RWPE1 (cell line): Measurements from ENCODE around the gene GPSM1.
"Not testable (repeated sequence)": the region's sequence is repeated elsewhere in the genome, so short reads cannot be mapped to it uniquely, and the experiment has no call there.

ENCODE experiments used
- CTCF ChIA-PET: fragments of 350-600 bp; sonication (Branson Sonifier 250); formaldehyde crosslinking; extraction: SDS; loops from one replicate; lab custom pipeline; 2021; lab: Yijun Ruan, JAX
- POLR2A ChIA-PET: fragments of 400-600 bp; formaldehyde crosslinking; extraction: SDS; loops from one replicate; lab custom pipeline; 2020; ENCODE audit warnings: antibody characterized with exemption; ENCODE audit not compliant: low non-redundant PET; lab: Yijun Ruan, JAX
- DNase-seq: peaks from one replicate; pipeline ENCODE4 v3.0.0; 2012; ENCODE audit warnings: low spot score
- H3K27ac ChIP-seq: fragments of 450-650 bp; 2 replicates; pipeline ENCODE4 v1.5.1; 2017
- CTCF ChIP-seq: fragments of 450-650 bp; conservative IDR thresholded peaks from 2 replicates; pipeline ENCODE4 v1.5.1; 2017; ENCODE audit warnings: low read depth, mild to moderate bottlenecking

The GPSM1 gene

GRCh38 chr9:136346157-136346481, 18.8 kb downstream of the GPSM1 start:
- CTCF ChIA-PET: interaction anchor here (0.6 to 3.0 kb wide), 14 partner anchors 10 to 209 kb away, joined by 3 to 23 read pairs (median 3); partner anchors contain the start of gene DNLZ
- DNase-seq: no peak
- peak overlapping the region; percentile 84 for H3K27ac ChIP-seq
- POLR2A ChIA-PET: interaction anchor here (0.5 to 2.2 kb wide), 2 partner anchors 17 to 33 kb away, joined by 3 to 12 read pairs; no protein-coding TSS in a partner anchor
- no peak; the same call in 1 of the 2 replicates for TF ChIP-seq CTCF

- ChIA-PET POLR2A (no interaction called here), CTCF (interaction anchor here (3.0 kb wide), 1 partner anchor 16 kb away, joined by 23 read pairs; the partner anchor contains the start of gene DNLZ)
- no peak for TF ChIP-seq CTCF
- DNase-seq: no peak
- peak overlapping the region; percentile 84 for H3K27ac ChIP-seq
These were observed 19.7 kb downstream of the GPSM1 start for GRCh38 chr9:136346927-136347465.

- peak overlapping the region; percentile 16 for H3K27ac ChIP-seq
- POLR2A ChIA-PET: no interaction called here
- CTCF ChIA-PET: interaction anchor here (3.0 kb wide), 1 partner anchor 15 kb away, joined by 23 read pairs; the partner anchor contains the start of gene DNLZ
- no peak for DNase-seq
- no peak for TF ChIP-seq CTCF
These were observed 20.3 kb downstream of the GPSM1 start for GRCh38 chr9:136347472-136348256.

GRCh38 chr9:136348691-136349090, 21.4 kb downstream of the GPSM1 start:
- no peak for DNase-seq
- CTCF ChIA-PET: no interaction called here
- POLR2A ChIA-PET: no interaction called here
- no peak overlapping the region for H3K27ac ChIP-seq
- no peak for TF ChIP-seq CTCF

- no peak overlapping the region for H3K27ac ChIP-seq
- no peak for TF ChIP-seq CTCF
- POLR2A ChIA-PET: no interaction called here
- CTCF ChIA-PET: interaction anchor here (0.6 kb wide), 1 partner anchor 643 kb away, joined by 3 read pairs; no protein-coding TSS in a partner anchor
- DNase-seq: no peak
These were observed 22.2 kb downstream of the GPSM1 start for GRCh38 chr9:136349546-136349945.

GRCh38 chr9:136351252-136351800, 24.0 kb downstream of the GPSM1 start:
- no peak overlapping the region for H3K27ac ChIP-seq
- ChIA-PET POLR2A (interaction anchor here (1.0 kb wide), 1 partner anchor 12 kb away, joined by 4 read pairs; the partner anchor contains the start of gene DNLZ), CTCF (interaction anchor here (0.5 kb wide), 1 partner anchor 58 kb away, joined by 3 read pairs; no protein-coding TSS in a partner anchor)
- no peak for DNase-seq
- TF ChIP-seq CTCF: no peak

- CTCF ChIA-PET: interaction anchor here (0.6 kb wide), 2 partner anchors 12 to 333 kb away, joined by 3 read pairs; no protein-coding TSS in a partner anchor
- not testable (repeated sequence) for DNase-seq
These were observed 24.5 kb downstream of the GPSM1 start for GRCh38 chr9:136351868-136352267.

More at GRCh38 chr9:136351868-136352267, 24.5 kb downstream of the GPSM1 start:
- POLR2A ChIA-PET, H3K27ac ChIP-seq: not testable (repeated sequence)
